ENCODE measurements around the gene RHBG.

Gene RHBG

GRCh38 chr1:156400191-156400935 lies 31.4 kb downstream of the RHBG start (continued):
- TF ChIP-seq ZNF70 (CRISPR knock-in tag; IDR thresholded peaks at IDR 0.05), result no peak
- TF ChIP-seq BACH2 (CRISPR knock-in tag; IDR thresholded peaks at IDR 0.05; ENCODE audit: borderline replicate concordance), result no peak
- TF ChIP-seq ESRRG (CRISPR knock-in tag; IDR thresholded peaks at IDR 0.05), result no peak
- TF ChIP-seq RARB (CRISPR knock-in tag; IDR thresholded peaks at IDR 0.05), result no peak
- no peak for TF ChIP-seq ISL1 (CRISPR knock-in tag; IDR thresholded peaks at IDR 0.05)
- TF ChIP-seq TOX (CRISPR knock-in tag; IDR thresholded peaks at IDR 0.05; ENCODE audit: borderline replicate concordance), result no peak

GRCh38 chr1:156401041-156401574 lies 32.1 kb downstream of the RHBG start:
- no peak for ATAC-seq
- TF ChIP-seq, protein P1, sequence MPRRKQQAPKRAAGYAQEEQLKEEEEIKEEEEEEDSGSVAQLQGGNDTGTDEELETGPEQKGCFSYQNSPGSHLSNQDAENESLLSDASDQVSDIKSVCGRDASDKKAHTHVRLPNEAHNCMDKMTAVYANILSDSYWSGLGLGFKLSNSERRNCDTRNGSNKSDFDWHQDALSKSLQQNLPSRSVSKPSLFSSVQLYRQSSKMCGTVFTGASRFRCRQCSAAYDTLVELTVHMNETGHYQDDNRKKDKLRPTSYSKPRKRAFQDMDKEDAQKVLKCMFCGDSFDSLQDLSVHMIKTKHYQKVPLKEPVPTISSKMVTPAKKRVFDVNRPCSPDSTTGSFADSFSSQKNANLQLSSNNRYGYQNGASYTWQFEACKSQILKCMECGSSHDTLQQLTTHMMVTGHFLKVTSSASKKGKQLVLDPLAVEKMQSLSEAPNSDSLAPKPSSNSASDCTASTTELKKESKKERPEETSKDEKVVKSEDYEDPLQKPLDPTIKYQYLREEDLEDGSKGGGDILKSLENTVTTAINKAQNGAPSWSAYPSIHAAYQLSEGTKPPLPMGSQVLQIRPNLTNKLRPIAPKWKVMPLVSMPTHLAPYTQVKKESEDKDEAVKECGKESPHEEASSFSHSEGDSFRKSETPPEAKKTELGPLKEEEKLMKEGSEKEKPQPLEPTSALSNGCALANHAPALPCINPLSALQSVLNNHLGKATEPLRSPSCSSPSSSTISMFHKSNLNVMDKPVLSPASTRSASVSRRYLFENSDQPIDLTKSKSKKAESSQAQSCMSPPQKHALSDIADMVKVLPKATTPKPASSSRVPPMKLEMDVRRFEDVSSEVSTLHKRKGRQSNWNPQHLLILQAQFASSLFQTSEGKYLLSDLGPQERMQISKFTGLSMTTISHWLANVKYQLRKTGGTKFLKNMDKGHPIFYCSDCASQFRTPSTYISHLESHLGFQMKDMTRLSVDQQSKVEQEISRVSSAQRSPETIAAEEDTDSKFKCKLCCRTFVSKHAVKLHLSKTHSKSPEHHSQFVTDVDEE (CRISPR knock-in tag; IDR thresholded peaks at IDR 0.05), result no peak
- no peak for TF ChIP-seq OSR1 (CRISPR knock-in tag; IDR thresholded peaks at IDR 0.05)
- no peak for TF ChIP-seq SNAI2 (CRISPR knock-in tag; IDR thresholded peaks at IDR 0.05)
- TF ChIP-seq, protein P2, sequence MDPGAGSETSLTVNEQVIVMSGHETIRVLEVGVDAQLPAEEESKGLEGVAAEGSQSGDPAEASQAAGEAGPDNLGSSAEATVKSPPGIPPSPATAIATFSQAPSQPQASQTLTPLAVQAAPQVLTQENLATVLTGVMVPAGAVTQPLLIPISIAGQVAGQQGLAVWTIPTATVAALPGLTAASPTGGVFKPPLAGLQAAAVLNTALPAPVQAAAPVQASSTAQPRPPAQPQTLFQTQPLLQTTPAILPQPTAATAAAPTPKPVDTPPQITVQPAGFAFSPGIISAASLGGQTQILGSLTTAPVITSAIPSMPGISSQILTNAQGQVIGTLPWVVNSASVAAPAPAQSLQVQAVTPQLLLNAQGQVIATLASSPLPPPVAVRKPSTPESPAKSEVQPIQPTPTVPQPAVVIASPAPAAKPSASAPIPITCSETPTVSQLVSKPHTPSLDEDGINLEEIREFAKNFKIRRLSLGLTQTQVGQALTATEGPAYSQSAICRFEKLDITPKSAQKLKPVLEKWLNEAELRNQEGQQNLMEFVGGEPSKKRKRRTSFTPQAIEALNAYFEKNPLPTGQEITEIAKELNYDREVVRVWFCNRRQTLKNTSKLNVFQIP (CRISPR knock-in tag; IDR thresholded peaks at IDR 0.05; ENCODE audit: borderline replicate concordance, low read depth), result no peak

- no peak for ATAC-seq
- TF ChIP-seq ISL1 (CRISPR knock-in tag; IDR thresholded peaks at IDR 0.05), result no peak
- no peak for TF ChIP-seq OSR1 (CRISPR knock-in tag; IDR thresholded peaks at IDR 0.05)
- no peak for TF ChIP-seq PATZ1 (CRISPR knock-in tag; IDR thresholded peaks at IDR 0.05; ENCODE audit: borderline replicate concordance)
- TF ChIP-seq CSDC2 (CRISPR knock-in tag; IDR thresholded peaks at IDR 0.05), result no peak
- TF ChIP-seq, protein P3, sequence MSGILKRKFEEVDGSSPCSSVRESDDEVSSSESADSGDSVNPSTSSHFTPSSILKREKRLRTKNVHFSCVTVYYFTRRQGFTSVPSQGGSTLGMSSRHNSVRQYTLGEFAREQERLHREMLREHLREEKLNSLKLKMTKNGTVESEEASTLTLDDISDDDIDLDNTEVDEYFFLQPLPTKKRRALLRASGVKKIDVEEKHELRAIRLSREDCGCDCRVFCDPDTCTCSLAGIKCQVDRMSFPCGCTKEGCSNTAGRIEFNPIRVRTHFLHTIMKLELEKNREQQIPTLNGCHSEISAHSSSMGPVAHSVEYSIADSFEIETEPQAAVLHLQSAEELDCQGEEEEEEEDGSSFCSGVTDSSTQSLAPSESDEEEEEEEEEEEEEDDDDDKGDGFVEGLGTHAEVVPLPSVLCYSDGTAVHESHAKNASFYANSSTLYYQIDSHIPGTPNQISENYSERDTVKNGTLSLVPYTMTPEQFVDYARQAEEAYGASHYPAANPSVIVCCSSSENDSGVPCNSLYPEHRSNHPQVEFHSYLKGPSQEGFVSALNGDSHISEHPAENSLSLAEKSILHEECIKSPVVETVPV (CRISPR knock-in tag; IDR thresholded peaks at IDR 0.05), result no peak
- no peak for TF ChIP-seq RARB (CRISPR knock-in tag; IDR thresholded peaks at IDR 0.05)
- no peak for TF ChIP-seq ZNF565 (CRISPR knock-in tag; conservative IDR thresholded peaks at IDR 0.05; ENCODE audit: low read depth)
- TF ChIP-seq, protein P4, sequence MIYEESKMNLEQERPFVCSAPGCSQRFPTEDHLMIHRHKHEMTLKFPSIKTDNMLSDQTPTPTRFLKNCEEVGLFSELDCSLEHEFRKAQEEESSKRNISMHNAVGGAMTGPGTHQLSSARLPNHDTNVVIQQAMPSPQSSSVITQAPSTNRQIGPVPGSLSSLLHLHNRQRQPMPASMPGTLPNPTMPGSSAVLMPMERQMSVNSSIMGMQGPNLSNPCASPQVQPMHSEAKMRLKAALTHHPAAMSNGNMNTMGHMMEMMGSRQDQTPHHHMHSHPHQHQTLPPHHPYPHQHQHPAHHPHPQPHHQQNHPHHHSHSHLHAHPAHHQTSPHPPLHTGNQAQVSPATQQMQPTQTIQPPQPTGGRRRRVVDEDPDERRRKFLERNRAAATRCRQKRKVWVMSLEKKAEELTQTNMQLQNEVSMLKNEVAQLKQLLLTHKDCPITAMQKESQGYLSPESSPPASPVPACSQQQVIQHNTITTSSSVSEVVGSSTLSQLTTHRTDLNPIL (CRISPR knock-in tag; IDR thresholded peaks at IDR 0.05; ENCODE audit: low read depth), result no peak
- no peak for TF ChIP-seq ESRRG (CRISPR knock-in tag; IDR thresholded peaks at IDR 0.05)
- TF ChIP-seq ZFP3 (CRISPR knock-in tag; IDR thresholded peaks at IDR 0.05), result no peak
- TF ChIP-seq, protein P1 (CRISPR knock-in tag; IDR thresholded peaks at IDR 0.05), result no peak
These were observed 32.7 kb downstream of the RHBG start for GRCh38 chr1:156401681-156402081.

Data from SK-N-SH treated with all-trans-retinoic acid at 6 μM for 48 hours (cell line).